NCI-H1105 (cell line): ENCODE results near the gene SPEM1.
"Not testable (repeated sequence)": the region's sequence is repeated elsewhere in the genome, so short reads cannot be mapped to it uniquely, and the experiment has no call there.

ENCODE experiments used
- DNase-seq: peaks from one replicate; lab custom pipeline; 2025; lab: John Stamatoyannopoulos, UW

Gene SPEM1

DNA sequence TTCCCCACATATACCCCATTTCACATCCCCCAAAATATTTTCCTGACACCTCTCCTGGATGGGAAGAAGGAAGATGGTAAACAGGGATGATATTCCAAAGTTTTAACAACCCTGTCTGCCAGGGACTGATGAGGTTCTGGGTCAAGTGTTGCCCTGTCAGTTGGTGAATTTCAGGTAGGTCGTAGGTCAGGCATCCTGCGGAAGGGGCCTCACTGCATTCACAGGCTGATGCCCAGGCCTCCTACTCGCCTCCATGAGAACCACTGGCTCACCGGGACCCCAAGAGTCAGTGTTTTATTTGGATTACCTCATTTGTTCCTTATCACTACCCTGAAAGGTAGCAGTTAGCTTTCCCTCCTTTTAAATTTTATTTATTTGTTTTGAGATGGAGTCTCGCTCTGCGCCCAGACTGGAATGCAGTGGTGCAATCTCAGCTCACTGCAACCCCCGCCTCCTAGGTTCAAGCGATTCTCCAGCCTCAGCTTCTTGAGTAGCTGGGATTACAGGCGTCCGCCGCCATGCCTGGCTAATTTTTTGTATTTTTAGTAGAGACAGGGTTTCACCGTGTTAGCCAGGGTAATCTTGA, 48.8 kb downstream of the SPEM1 start:
- DNase-seq, result no peak

DNA sequence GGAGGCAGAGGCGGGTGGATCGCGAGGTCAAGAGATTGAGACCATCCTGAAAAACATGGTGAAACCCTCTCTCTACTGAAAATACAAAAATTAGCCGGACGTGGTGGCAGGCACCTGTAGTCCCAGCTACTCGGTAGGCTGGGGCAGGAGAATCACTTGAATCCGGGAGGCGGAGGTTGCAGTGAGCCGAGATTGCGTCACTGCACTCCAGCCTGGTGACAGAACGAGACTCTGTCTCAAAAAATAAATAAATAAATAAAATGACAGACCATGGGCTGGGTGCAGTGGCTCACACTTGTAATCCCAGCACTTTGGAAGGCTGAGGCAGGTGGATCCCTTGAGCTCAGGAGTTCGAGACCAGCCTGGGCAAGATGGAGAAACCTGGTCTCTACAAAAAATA, 49.7 kb downstream of the SPEM1 start:
- not testable (repeated sequence) for DNase-seq

DNA sequence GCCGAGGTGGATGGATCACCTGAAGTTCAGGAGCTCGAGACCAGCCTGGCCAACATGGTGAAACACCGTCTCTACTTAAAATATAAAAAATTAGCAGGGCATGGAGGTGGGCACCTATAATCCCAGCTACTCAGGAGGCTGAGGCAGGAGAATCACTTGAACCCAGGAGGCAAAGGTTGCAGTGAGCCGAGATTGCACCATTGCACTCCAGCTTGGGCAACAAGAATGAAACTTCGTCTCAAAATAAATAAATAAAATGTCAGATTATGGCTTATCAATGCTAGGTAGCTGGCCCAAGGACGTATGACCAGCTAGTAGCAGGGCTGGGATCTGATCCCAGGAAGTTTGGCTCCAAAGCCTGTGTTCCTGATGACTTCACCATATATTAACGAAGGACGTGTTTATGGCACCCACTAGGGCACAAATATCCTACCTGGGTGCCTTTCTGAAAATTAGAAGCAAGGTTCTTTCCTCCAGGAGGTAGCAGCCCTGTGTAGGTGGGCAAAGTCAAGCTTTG, 50.4 kb downstream of the SPEM1 start:
- not testable (repeated sequence) for DNase-seq
